HFFc6 (cell line): ENCODE results near the gene PARD3B. TPM values are rescaled to one million over a fixed set of nuclear protein-coding genes. Genes with fewer than 3 reads are reported as not detected.

Experiments
- DNase-seq: peaks from one replicate; pipeline ENCODE4 v3.0.0-alpha.2; 2018
- H3K27ac Mint-ChIP-seq: 2 replicates; pipeline ENCODE4 v1.8.0; 2020; ENCODE audit warnings: mild to moderate bottlenecking, mixed read lengths
- H3K27me3 Mint-ChIP-seq: 2 replicates; pipeline ENCODE4 v1.8.0; 2021; ENCODE audit warnings: mild to moderate bottlenecking, moderate library complexity, mixed read lengths; ENCODE audit not compliant: insufficient read depth
- H3K36me3 Mint-ChIP-seq: 2 replicates; pipeline ENCODE4 v1.8.0; 2021; ENCODE audit warnings: low read depth, mixed read lengths
- H3K4me1 Mint-ChIP-seq: 2 replicates; pipeline ENCODE4 v1.8.0; 2020; ENCODE audit warnings: low read depth, mixed read lengths
- H3K4me3 Mint-ChIP-seq: 2 replicates; pipeline ENCODE4 v1.8.0; 2020; ENCODE audit warnings: mild to moderate bottlenecking, moderate library complexity, mixed read lengths
- H3K9me3 Mint-ChIP-seq: 2 replicates; pipeline ENCODE4 v1.8.0; 2020; ENCODE audit warnings: mild to moderate bottlenecking, mixed read lengths
- CTCF ChIP-seq: fragments of 200-600 bp; sonication (generic); IDR thresholded peaks from 2 replicates; pipeline ENCODE4 v1.5.0; 2021; ENCODE audit warnings: antibody characterized with exemption, mild to moderate bottlenecking
- total RNA-seq, 6 experiments: library from RNA; stranded (reverse); fragmentation: NEBNext Ultra II Directional; extraction: Animal tissue kit (Norgen Biotek cat#: 25700); gene quantifications; 2 replicates in 1 of 6; 3 replicates in 5 of 6; pipeline ENCODE4 v1.2.3, GENCODE V29; 2021

The PARD3B gene
- total RNA-seq, 6 experiments from 2014 or later: 14.0 to 22.4 (median 15.3) TPM

- H3K27me3 Mint-ChIP-seq: peaks cover 1% of the 10 kb centered on the region; the same call in 1 of the 2 replicates
- H3K9me3 Mint-ChIP-seq: no peaks in the 10 kb centered on the region
- H3K4me3 Mint-ChIP-seq: no peak overlapping the region
- no peak overlapping the region; the same call in 1 of the 2 replicates for H3K27ac Mint-ChIP-seq
- peaks cover 8% of the 10 kb centered on the region for H3K36me3 Mint-ChIP-seq
- DNase-seq: no peak
- H3K4me1 Mint-ChIP-seq: peaks cover 31% of the 10 kb centered on the region
- no peak for TF ChIP-seq CTCF
Observed at GRCh38 chr2:204628926-204629712, 83.8 kb downstream of the PARD3B start.

- Mint-ChIP-seq H3K36me3 (peaks cover 8% of the 10 kb centered on the region), H3K27ac (no peak overlapping the region), H3K4me1 (peaks cover 27% of the 10 kb centered on the region), H3K27me3 (peaks cover 1% of the 10 kb centered on the region; the same call in 1 of the 2 replicates), H3K9me3 (no peaks in the 10 kb centered on the region), H3K4me3 (no peak overlapping the region)
- DNase-seq: no peak
- no peak for TF ChIP-seq CTCF
Observed at GRCh38 chr2:204632410-204632809, 87.1 kb downstream of the PARD3B start.

- TF ChIP-seq CTCF: no peak
- Mint-ChIP-seq H3K9me3 (no peaks in the 10 kb centered on the region), H3K36me3 (peaks cover 8% of the 10 kb centered on the region), H3K27me3 (peaks cover 1% of the 10 kb centered on the region), H3K27ac (no peak overlapping the region), H3K4me1 (peaks cover 7% of the 10 kb centered on the region; the same call in 1 of the 2 replicates), H3K4me3 (no peak overlapping the region)
- DNase-seq: no peak
Observed at GRCh38 chr2:204634564-204634963, 89.3 kb downstream of the PARD3B start.

- no peak overlapping the region for H3K27ac Mint-ChIP-seq
- H3K9me3 Mint-ChIP-seq: no peaks in the 10 kb centered on the region
- TF ChIP-seq CTCF: no peak
- H3K36me3 Mint-ChIP-seq: peaks cover 8% of the 10 kb centered on the region
- no peaks in the 10 kb centered on the region; the same call in 1 of the 2 replicates for H3K27me3 Mint-ChIP-seq
- H3K4me3 Mint-ChIP-seq: no peak overlapping the region
- DNase-seq: no peak
- peaks cover 7% of the 10 kb centered on the region; the same call in 1 of the 2 replicates for H3K4me1 Mint-ChIP-seq
Observed at GRCh38 chr2:204635478-204635877, 90.2 kb downstream of the PARD3B start.

- peaks cover 6% of the 10 kb centered on the region; the same call in 1 of the 2 replicates for H3K36me3 Mint-ChIP-seq
- no peak overlapping the region for H3K27ac Mint-ChIP-seq
- no peak for DNase-seq
- H3K27me3 Mint-ChIP-seq: no peaks in the 10 kb centered on the region; the same call in 1 of the 2 replicates
- TF ChIP-seq CTCF: no peak
- H3K4me1 Mint-ChIP-seq: peaks cover 25% of the 10 kb centered on the region
- H3K4me3 Mint-ChIP-seq: no peak overlapping the region
- H3K9me3 Mint-ChIP-seq: no peaks in the 10 kb centered on the region
Observed at GRCh38 chr2:204638471-204639194, 93.4 kb downstream of the PARD3B start.
